ENCODE measurements around the gene NOC4L.
"Not testable (repeated sequence)": the region's sequence is repeated elsewhere in the genome, so short reads cannot be mapped to it uniquely, and the experiment has no call there.

Gene NOC4L

DNA sequence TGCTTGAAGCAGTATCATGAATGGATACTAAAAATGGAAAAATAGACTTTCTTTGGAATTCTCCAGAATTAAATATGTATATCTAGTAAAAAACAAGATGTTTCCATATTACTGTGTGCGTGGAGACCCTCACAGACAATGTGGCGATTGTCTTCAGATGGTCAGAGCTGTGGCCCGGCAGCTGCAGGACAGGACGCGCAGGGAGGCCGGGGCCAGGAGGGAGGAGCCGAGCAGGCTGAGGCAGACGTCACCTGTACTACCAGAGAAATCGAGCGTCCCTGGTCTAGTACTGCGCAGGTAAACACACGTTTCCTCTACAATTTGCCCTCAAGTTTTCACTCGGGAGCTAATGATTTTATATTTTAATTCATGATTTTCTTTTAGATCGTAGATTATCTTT lies 23.0 kb upstream of the NOC4L start:
- Histone ChIP-seq H3K4me3 (no peak overlapping the region), H3K27ac (no peak overlapping the region)

DNA sequence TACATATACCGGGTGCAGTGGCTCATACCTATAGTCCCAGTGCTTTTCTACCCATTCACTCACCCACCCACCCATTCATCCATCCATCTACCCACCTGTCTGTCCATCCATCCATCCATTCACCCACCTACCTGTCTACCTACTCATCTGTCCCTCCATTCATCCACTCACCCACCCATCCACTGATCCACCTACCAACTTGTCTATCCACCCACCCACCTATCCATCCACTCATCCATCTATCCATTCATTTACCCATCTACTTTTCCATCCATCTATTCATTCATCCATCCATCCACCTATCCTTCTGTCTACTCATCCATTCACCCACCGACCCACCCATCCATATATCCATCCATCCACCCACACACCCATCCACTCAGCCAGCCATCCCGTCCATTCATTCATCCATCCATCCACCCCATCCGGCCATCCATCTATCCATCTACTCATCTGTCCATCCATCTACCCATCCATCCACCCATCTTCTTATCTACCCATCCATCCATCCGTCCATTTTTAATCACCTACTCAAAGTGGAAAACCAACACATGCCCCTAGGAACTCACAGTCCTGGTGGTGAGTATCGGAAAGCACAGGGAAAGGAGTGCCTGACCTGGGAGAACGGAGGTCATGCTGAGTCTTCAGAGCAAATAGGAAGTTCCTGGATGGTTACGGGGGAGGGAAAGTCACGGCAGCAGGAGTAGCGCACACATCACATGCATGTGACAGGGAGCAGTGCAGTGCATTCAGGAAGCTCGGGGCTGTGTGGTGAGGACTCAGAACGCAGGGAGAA lies 20.1 kb upstream of the NOC4L start:
- Histone ChIP-seq H3K27ac (no peak overlapping the region), H3K4me3 (no peak overlapping the region)

DNA sequence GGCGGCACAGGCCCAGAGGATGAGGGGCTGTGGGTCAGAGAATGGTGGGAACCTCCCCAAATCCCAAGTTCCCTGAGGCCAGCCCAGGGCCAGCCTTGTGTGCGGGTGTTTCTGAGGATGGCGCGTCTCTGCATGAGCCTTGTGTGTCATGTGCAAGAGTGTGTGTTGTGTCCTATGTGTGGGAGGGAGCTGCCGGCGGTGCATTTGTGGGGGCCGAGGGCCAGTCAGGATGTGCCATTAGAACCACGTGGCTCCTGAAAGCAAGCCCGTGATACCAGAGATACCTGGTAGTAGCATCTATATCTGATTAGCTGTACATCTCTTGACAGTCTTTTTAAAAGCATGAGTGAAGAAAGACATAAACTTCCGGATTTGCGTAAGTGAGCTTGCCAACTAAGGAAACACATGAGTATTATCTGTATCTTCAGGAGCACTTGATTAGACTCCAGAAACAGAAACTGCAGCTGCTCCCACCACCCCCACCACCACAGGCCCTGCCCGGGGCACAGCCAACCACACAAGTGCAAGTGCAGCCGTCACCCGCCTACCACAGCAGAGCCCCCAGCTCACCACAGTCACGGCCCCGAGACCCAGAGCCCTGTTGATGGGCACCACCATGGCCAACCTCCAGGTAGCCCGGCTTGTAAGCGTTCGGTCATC lies 19.4 kb upstream of the NOC4L start:
- Histone ChIP-seq H3K4me3 (no peak overlapping the region), H3K27ac (no peak overlapping the region)

DNA sequence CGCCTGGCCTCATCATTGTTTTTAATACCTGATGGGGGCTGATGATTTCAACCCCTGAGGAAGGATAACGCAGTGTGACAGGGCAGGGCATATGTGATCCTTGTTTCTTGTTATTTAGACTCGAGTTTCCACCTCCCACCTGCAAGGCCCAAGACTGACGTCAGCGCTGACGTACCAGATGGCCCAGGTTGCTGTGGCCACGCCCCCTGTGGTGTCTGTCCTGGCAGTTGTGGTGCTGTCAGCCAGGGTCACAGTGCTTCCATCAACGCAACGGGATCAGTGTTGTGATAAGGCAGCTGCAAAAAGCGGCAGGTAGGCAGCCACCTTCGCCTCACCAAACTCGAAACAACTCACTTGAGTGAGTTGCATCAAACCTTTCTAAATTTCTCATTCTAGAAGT lies 18.5 kb upstream of the NOC4L start:
- no peak overlapping the region for H3K4me3 ChIP-seq
- H3K27ac ChIP-seq = no peak overlapping the region

DNA sequence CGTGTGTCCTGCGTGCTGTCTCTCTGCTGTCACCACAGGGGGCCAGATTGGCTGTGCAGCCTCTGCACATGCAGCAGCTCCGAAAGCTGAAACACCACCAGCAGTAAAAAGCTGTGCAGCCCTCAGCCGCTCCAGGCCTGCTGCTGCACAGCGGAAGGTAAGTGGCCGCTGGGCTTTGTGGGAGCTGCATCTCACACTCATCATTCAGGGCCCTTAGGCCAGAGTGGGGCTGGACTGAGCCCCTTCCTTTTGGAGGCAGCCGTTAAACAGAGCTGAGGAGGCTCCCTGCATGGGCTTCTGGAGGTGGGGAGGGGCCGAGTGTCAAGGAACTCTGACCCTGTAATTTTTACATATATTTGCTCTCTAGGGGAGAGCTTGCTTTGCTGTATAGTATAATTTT lies 17.2 kb upstream of the NOC4L start:
- H3K4me3 ChIP-seq = no peak overlapping the region
- H3K27ac ChIP-seq = no peak overlapping the region

DNA sequence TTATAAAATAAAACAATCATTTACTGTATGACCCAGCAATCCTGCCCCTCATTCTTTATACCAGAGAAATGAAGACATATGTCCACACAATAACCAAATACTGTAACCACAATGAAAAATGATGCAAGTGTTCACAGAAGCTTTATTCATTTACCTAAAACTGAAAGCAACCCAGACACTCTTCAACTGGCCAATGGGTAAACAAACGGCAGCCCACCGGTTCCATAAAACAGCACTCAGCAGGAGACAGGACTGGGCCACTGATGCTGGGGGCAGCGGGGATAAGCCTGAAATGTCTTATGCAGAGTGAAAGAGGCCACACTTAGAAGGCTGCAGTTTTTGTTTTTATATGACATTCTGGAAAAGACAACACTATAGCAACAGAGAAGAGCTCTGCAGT lies 15.2 kb upstream of the NOC4L start:
- H3K4me3 ChIP-seq = no peak overlapping the region

DNA sequence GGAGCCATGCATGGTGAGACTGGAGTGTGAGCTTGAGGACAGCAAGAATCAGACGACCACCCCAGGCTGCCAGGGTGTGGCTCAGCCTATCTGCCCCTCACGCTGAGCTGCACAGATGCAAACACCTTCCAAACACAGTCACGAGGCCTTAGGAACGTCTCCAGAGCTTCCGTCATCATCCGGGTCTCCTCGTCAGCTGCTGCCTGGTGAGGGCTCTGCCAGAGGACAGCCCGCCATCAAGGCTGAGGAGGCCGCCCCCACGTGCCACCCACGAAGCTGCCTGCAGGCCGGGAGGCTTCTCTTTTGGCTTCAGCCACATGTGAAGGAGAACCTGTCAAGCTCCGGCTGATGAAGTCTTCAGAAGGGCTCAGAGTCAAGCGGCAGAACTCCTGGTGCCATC lies 13.6 kb upstream of the NOC4L start:
- Histone ChIP-seq H3K4me3 (no peak overlapping the region), H3K27ac (no peak overlapping the region)

More for the DNA sequence above, 15.2 kb upstream of the NOC4L start:
- H3K27ac ChIP-seq = no peak overlapping the region

DNA sequence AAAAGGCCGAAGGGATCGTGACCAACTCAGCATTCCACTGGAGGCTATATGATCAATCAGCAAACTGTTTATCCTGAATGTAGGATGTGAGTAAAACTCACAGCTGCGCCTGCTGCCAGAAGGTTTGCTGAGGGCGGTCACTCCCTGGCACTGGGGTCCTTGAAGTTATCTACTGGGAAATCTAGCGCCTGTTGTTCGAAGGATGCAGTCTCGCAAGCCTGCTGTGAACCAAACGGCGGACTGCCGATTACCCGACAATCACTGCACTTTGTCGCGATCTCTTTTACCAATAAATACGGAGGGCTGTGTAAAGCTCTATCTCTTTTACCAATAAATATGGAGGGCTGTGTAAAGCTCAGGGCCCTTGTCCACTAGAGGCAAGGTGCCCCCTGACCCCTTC lies 13.0 kb upstream of the NOC4L start:
- no peak overlapping the region for H3K4me3 ChIP-seq

DNA sequence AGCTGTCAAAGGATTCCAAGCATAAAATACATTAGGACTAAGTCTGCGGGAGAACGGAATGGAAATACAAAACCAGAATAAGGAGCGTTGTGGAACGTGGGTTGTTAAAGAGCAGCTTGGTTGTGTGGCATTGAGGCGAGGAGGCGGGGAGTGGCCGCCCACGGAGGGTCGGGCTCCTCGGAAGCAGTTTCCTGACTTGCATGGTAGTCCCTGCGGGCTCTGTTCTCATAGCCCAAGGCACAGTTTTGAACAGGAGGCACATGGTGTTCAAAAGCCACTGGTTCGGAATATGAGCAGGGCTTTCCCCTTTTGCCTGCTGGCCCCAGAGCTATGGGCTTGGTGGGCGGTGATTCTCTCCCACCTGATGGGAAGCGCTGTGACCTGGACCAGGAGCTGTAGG lies 12.3 kb upstream of the NOC4L start:
- no peak overlapping the region for H3K27ac ChIP-seq
- no peak overlapping the region for H3K4me3 ChIP-seq

More for the DNA sequence above, 13.0 kb upstream of the NOC4L start:
- H3K27ac ChIP-seq = no peak overlapping the region

DNA sequence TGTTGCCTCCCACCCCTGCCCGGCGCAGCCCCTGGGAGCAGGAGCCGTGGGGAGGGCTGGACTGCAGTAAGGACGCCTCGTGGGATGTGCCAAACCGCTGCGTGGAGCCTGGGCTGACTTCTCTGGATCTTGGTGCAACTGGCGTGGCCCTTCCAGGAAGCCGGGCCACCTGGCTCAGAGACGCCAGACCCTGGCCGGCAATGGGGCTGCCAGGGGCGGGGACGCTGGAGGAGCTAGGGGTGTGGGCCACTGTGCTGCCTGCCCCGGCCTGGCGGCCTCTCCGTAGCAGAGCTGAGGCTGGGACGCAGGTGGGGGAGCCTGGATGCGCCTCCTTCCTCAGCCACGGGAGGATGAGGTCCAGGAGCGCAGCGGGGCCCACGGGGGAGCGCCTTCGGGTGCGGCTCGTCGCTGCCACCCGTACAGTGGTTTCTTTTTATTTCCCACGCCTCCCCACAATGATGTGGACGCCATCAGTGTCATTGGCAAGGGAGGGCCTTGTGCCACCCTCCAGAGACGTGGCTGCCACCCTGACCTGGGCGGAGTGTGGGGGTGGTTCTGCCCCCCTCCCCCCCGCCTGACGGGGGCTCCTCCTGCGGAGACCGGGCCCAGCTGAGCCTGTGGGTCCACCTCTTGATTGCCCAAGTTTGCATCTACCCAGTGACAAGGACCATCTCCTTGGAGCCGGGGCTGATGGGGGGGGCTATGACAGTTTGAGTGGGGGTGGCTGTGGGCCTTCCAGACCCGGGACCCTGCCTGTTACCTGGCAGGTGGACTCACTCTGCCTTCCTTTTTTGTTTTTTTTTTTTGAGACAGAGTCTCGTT lies 11.4 kb upstream of the NOC4L start:
- no peak overlapping the region for H3K27ac ChIP-seq
- H3K4me3 ChIP-seq = no peak overlapping the region

DNA sequence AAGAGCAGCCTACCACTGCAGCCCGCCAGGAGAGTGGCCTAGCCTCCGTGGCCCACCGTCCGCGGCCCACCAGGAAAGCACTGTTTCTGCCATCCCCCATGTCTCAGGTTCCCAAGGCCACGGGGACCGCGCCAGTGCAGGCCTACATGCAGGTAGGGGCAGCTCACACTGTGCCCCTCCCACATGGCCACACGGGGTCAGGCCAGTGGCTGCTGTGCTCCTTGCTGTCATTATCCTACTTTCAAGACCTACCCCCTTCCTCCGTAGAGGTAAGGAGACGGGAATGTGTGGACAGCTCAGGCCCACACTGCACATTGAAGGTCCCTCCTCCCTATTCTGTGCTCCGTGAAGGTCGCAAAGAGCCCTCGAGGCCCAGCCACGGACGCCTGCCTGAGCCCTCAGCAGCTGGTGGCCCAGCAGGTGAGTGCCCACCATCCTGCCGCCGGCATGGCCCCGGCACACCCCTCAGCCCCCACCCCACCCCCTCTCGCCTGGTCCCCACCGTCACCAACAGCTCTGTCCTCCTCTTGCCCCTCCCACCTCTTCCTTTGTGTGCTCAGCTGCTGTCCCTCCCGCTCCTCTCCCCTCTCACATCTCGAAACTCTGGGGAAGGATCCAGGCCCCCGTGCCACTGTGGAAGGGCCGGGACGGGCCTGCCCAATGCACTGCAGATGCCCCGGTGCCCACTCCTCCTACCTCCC lies 10.2 kb upstream of the NOC4L start:
- no peak overlapping the region for H3K4me3 ChIP-seq
- H3K27ac ChIP-seq = no peak overlapping the region

DNA sequence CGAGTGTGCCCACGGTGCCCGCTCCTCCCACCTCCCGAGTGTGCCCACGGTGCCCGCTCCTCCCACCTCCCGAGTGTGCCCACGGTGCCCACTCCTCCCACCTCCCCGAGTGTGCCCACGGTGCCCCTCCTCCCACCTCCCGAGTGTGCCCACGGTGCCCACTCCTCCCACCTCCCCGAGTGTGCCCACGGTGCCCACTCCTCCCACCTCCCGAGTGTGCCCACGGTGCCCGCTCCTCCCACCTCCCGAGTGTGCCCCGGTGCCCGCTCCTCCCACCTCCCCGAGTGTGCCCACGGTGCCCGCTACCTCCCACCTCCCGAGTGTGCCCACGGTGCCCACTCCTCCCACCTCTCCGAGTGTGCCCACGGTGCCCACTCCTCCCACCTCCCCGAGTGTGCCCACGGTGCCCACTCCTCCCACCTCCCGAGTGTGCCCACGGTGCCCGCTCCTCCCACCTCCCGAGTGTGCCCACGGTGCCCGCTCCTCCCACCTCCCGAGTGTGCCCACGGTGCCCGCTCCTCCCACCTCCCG lies 9.5 kb upstream of the NOC4L start:
- H3K27ac ChIP-seq, H3K4me3 ChIP-seq: not testable (repeated sequence)

DNA sequence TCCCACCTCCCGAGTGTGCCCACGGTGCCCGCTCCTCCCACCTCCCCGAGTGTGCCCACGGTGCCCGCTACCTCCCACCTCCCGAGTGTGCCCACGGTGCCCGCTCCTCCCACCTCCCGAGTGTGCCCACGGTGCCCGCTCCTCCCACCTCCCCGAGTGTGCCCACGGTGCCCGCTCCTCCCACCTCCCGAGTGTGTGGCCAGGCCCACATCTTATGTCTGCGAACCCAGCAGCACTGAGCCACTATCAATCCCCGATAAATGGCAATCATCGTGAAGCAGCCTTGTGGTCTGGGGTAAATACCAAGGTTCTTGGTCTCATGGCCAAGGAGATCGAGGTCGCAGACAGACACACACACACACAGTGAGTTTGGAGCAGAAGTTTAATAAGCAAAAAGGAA lies 8.0 kb upstream of the NOC4L start:
- H3K27ac ChIP-seq, H3K4me3 ChIP-seq: not testable (repeated sequence)

DNA sequence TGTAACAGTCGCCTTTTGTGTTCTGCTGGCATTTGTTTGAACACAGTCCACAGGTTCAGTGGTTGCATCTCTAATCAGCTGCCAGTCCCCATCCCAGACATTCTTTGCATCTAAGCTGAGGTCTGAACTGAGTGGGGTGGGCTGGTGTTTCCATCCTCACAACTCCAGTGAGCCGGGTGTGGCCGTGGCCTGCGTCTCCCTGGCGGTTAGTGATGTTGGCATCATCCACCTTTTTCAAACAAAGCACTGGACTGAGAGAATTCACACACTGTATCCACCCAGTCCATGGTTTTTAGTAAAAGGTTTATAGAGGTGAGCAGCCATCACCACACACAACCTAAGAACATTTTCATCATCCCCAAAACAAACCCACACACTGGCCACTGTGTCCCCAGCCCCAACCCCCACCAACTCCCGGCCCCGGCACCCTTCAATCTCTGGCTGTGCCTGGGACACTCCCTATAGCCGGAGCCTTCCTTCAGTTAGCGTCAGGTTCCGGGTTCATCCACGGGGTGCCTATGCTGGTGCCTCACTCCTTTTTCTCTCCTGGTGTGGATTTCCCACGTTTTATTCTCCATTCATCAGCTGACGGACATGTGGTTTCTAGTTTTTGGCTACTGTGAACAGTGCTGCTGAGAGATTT lies 6.7 kb upstream of the NOC4L start:
- no peak overlapping the region for H3K4me3 ChIP-seq
- H3K27ac ChIP-seq = no peak overlapping the region

DNA sequence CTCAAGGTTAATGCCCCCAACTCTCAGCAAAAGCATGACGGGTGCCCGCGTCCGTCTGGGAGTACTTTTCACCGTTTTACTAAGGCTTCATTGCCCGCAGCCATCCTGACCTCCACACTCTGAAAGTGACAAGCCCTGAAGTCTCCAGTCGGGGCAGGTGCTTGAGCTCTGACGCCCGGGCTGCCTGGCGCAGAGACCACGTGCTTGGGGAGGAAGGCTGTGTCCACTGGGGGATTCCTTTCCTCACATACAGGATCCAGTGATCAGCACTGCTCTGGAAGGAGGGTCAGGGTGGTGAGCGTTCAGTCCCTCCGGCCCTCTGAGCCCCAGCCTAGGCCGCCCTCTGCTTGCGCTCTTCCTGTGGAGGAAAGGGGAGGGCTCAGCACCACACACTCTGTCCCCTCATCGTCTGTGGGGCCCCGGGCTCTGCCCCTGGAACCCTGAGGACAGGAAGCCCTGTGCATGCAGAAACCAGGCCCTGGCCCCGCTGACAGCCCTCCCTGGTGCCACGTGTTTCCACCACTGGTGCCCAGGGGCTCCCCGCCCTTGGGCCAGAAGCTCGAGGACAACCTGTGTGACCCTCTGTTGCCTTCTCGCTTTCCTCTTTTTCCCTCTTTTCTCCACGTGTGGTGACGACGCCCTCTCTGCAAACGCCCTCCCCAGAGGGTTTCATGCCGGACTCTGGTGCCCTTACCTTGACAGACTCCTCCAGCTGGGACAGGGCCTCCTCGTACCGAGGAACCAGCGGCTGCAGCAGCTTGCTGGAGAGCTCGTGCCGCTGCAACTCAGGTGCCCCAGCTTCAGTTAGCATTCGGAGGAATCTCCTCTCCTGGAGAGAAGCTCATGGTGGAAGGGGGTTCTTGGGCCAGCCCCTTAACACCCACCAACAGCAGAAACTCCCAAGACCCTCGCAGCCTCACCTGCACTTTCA lies 5.1 kb upstream of the NOC4L start:
- Histone ChIP-seq H3K27ac (no peak overlapping the region), H3K4me3 (no peak overlapping the region)

DNA sequence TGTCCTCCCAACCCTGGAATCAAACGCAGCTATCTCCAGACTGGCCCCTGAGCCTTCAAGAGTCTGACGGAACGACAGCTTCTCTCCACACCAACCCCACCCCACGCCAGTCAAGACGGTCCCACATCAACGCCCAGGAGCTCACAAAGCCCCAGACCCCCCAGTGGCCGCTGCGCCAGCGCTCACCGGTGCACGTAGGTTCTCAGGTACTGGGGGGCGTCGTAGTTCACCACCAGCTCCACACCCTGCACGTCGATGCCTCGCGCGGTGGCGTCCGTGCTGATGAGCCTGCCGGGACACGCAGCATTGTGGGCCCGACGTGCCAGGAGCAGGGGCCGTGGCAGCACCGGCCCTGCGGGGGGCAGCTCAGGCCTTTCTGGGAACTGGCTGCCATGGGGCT lies 4.3 kb upstream of the NOC4L start:
- no peak overlapping the region for H3K27ac ChIP-seq
- H3K4me3 ChIP-seq = no peak overlapping the region

DNA sequence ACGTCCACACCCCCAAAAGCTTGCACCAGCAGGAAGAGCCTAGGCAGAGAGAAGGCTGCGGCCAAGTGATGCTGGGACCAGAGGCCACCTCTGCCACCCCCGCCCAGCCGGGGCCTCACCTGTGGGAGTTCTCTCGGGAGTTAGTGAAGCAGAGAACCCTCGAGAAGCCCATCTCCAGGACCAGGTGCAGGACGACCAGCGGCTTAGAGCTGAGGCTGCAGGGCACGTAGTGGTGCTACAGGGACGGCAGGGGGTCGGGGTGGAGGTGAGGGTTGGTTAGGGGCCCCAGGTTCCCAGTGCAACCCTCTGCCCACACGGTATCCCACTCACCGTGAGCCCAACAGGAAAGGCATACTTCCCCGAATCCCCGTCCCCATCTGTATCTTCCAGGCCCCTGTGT lies 3.8 kb upstream of the NOC4L start:
- no peak overlapping the region for H3K27ac ChIP-seq
- no peak overlapping the region for H3K4me3 ChIP-seq

Measured in skin epidermis (tissue), 12 donors.